ENCODE data around the gene HTR3B. TPM values are rescaled to one million over a fixed set of nuclear protein-coding genes. Genes with fewer than 3 reads are reported as not detected.
"Not testable (repeated sequence)": the region's sequence is repeated elsewhere in the genome, so short reads cannot be mapped to it uniquely, and the experiment has no call there.

Gene HTR3B
- total RNA-seq, 1 experiment from 2014 or later, result not detected

DNA sequence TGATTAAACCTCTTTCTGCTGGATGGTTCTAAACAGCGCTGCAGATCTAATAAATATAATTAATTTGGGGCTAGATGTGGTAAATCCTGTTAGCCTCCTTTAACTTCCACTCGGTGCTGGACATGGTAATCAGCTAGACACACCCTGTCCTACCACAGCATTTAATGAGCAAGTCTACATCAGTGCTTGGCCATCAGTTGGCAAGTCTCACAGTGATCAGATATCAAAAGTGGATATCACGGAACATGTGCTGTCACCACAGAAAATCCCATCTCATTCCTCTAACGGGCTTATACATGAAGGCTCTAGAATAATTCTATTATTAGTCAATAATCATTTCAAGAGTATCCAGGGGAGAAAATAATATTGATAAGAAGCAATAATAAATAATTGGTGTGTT is 23.6 kb upstream of the HTR3B start:
- no peak for DNase-seq (ENCODE audit: extremely low read depth, low read depth)

DNA sequence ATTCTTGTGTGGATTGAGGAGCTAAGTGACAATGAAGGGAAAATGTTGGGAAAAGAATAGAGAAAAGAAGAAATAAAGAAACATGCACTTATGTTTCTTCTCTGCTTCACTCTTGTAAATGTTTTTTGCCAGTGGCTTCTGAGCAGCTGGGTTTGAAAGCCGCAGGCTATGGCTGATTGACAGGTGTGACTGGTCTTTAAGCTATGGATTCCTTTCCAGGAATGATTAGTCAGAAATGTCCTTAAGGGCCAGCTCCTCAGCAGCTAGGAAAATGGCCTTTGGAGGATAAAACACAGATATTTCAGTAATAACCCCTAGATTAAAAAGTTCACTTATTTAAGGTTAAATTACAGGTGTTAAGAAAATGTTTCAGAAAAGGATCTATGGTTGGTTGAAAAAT is 22.7 kb upstream of the HTR3B start:
- DNase-seq (ENCODE audit: extremely low read depth, low read depth), result no peak

DNA sequence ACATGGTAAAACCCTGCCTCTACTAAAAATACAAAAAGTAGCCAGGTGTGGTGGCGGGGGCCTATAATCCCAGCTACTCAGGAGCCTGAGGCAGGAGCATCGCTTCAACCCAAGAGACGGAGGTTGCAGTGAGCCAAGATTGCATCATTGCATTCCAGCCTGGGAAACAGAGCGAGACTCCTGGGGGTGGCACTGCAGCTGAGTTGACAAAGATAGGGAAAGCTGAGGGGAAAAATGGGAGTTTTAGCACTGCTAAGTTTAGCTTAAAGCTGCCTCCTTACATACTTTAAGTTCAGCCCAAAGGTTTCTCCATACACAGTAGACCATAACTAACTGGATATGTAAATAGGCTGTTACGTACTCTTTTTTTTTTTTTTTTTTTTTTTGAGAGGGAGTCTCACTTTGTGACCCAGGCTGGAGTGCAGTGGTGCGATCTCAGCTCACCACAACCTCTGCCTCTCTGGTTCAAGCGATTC is 20.2 kb upstream of the HTR3B start:
- DNase-seq (ENCODE audit: extremely low read depth, low read depth), result no peak

DNA sequence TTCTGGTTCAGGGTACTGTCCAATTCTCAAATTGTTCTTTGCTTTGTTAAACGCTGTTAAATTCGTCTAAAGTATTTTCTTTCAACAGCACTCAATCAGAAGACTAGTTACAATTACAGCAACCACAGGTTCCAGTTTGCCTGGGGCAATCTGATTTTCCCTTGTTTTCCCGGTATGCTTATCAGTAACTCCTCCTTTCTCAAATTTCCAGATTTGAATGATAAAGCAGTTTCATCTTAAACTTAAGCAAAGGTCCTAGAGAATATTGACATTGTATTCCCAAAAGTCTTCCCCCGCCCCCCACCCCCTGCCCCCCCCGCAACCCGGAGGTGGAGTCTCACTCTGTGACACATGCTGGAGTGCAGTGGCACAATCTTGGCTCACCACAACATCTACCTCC is 18.7 kb upstream of the HTR3B start:
- DNase-seq (ENCODE audit: extremely low read depth, low read depth), result no peak

DNA sequence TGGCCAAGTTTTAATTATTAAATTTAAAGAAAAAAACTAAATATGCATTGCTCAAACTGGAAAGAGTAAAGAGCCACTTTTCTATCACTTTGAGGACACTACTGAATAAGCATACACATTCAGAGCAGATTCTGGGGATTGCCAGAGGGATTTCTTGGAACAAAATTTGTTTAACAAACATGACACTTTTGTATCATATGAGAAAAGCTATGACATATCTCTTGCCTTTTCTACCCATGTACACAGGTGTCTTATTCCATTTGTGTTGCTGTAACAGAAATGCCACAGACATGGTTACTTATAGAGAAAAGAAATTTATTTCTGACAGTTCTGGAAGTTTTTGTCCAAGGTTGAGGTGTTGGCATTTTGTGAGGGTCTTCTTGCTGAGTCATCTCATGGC is 15.7 kb upstream of the HTR3B start:
- no peak for DNase-seq (ENCODE audit: extremely low read depth, low read depth)

DNA sequence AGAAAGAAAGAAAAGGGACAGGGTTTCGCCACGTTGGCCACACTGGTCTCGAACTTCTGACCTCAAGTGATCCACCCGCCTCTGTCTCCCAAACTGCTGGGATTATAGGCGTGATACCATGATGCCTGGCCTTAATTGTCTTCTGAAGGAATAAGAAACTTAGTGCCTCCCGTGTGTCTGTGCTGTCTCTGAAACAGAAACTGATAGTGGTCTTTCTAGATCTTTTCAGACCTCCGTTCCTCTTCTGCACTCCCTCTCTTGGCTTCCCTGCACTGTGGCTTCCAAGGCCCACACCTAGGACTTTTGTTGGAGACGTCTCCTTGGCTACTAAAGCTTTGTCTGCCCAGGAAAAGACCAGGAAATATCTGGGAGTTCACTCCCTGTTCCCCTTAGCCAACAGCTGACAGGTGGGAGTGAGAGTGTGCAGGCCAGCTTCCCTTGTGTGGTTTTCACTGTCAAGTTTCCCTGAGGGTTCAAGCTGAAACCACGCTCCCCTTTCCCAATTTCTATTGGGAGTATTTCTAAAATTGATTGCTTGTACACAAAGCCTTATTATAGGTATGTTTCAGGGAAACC is 10.1 kb upstream of the HTR3B start:
- DNase-seq (ENCODE audit: extremely low read depth, low read depth), result no peak

DNA sequence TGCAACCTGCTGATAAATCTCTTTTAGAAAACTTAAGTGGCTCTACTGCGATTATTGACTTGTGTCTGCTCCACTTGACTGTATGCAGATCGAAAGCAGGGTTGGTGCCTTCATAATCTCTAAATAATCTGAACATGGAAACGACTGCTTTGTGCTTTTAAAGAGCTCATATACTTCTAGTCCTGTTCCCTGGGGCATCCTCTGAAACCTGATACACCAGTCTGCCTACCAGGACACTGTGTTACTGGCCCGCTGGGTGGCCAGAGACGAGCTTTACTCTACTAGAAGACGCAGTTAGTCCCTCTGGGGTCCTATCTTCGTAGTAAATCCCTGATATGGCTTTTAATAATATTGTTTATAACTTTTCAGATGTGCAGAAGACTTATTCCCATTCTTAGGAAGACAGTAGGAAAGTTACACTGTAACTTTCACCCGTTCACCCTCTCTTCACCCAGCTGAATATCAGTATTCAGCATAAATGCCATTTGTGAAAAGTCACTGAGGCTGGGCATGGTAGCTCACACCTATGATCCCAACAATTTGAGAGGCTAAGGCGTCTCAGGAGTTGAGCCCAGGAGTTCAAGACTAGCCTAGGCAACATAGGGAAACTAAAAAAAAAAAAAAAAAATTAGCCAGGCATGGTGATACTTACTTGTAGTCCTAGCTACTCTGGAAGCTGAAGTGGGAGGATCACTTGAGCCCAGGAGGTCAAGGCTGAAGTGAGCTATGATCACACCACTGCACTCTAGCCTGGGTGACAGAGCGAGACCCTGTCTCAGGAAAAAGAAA is 9.0 kb upstream of the HTR3B start:
- DNase-seq (ENCODE audit: extremely low read depth, low read depth), result no peak

DNA sequence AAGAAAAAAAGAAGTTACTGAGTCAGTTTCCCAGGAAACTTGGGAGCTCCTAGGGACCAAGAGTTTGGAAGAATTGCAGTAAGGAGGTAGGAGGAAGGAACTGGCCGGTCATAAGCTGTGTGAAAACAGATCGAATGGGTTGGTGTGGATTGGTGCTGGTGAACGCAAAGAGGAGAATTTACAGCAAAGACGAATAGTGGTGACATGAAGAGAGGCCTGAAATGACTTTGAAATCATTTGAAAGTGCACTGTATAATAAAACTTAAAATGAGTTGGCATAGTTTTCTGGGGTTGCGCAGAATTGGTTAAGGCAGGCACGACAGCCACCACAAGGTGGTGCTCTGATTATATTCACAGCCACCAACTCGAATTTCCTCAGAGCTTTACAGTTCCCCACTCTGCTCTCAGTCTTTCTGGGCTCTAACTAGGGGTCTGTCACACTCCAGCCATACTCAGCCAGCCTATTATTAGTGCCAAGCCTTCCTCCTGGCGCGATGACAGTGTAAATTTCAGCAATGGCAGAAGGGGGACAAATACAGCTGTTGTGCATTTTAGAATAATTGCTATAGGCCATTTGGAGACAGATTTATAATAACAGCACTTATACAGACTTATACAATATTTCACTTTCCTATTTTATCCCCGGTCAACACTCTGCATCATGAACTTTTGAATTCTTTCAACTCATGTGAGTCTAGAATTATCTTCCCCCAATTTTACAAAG is 8.3 kb upstream of the HTR3B start:
- DNase-seq (ENCODE audit: extremely low read depth, low read depth), result peak; percentile 17

DNA sequence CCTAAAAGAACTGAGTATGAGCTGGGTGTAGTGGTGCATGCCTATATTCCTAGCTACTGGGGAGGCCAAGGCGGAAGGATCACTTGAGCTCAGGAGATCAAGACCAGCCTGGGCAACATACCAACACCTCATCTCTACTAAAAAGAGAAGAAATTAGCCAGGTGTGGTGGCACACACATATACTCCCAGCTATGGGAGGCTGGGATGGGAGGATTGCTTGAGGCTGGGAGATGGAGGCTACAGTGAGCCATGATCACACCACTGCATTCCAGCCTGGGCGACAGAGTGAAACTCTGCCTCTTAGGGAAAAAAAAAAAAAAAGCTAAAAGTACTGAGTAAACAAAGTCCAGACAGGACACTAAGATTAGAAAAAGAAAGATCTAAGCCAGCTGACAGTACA is 3.5 kb upstream of the HTR3B start:
- no peak for DNase-seq (ENCODE audit: extremely low read depth, low read depth)

DNA sequence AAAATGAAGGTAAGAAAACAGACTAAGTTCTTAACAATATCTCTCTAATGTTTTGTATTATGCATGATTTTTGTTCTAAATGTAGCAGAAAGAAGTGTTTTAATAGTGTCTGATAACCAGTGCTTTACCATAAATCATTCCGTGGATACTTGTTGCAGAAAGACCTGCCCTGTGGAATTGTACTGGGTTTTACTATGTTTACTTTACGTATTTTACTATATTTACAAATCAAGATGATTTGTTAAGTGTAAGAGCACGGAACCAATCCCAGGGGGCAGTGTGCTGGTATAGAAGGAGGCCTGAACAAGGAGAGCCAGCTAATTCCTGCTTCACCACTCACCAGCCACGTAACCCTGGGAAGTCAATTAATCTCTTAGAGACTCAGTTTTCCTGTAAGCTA is 1.4 kb downstream of the HTR3B start:
- DNase-seq (ENCODE audit: extremely low read depth, low read depth), result peak; percentile 8

DNA sequence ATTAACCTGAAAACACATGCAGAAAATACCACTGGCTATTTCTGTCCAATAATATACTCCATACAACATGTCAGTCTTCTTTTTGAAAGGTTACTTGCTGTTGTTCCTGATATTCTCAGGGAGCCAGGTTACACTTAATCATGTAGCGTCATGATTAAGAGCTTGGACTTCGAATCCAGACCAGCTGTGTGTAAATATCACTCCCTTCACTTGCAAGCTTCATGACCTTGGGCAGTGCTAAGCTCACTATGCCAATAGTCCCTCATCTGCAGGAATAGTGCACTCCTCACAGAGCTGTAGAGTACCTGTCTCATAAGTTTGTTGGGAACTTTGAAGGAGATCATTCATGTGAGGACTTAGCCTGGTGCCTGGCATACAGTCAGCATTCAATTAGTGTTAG is 1.9 kb downstream of the HTR3B start:
- no peak for DNase-seq (ENCODE audit: extremely low read depth, low read depth)

DNA sequence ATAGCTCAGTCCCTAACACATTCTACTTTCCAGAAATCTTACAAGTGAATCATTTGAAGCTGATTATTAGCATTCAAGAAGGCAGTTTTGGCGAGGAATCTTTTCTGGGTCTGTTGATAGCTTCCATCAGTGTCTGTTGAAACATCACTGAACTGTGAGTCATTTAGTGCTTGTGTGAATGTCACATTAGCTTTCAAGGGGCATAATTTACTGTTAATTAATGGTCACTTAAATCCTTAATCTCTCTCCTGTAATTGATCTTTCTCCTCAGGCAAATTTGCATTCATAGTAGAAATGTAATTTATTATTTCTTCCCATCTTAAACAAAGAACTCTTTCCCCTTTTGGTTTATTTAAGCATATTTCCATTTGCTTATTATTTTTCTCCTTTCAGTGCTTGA is 2.6 kb downstream of the HTR3B start:
- DNase-seq (ENCODE audit: extremely low read depth, low read depth), result no peak

DNA sequence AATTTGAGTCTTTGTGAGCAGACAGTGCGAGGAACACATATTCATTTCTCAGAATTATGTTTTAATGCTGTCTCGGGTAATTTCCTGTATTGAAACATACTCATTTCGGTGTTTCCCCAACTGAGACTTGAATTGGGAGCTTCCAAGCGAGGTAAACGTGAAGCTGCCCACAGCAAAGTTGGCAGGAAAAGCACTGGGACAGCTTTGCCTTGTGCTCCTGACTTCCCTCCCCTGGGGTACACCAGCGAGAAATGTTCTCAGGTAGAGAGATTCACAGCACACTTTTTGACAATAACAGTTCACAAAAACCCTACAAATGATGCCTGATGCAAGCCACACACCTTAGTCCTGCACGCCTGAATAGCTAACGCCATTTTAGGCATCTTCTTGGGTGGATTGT is 3.1 kb downstream of the HTR3B start:
- DNase-seq (ENCODE audit: extremely low read depth, low read depth), result no peak

DNA sequence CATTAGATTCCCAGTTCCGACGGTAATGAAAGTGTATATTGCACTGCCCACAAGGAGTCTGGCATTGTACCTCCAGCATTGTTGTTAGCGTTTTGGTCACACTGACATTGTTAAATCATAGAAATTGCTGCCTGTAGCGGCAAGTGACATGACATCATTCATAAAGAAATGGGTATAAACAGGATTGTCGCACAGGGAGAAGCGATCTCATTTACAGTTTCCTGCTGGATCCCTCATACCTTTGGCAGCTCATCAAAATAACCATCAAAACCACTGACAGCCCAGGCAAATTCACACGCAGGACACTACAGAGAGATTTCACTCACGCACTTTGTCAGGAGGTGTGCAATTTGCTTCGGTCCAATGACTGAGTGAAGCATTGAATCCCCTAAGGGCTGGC is 3.5 kb downstream of the HTR3B start:
- no peak for DNase-seq (ENCODE audit: extremely low read depth, low read depth)

DNA sequence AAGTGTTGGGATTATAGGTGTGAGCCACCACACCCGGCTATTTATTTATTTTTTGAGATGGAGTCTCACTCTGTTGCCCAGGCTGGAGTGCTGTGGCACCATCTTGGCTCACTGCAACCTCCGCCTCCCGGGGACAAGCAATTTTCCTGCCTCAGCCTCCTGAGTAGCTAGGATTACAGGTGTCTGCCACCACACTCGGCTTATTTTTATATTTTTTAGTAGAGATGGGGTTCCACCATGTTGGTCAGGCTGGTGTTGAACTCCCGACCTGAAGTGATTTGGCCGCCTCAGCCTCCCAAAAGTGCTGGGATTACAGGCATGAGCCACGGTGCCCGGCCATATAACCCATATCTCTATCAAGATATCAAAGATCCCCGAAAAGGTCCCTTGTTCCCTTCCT is 6.9 kb downstream of the HTR3B start:
- DNase-seq (ENCODE audit: extremely low read depth, low read depth), result not testable (repeated sequence)

DNA sequence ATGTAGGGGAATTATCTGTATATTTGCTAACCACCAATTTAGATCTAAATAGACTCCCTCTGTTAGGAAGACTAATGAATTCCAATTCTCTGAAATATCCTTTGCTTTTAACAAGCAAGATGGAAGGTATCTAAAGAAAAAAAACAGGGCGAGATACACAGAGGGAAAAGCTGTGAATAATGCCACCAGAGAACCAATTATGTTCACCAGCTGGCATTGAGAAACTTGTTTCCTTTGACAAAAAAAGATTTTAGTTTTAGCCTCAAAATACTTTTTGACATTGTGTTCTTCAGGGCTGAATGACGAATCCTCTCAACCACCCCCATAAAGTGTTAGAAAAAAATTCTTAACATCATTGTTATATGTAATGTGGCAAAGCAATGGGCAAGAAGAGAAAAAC is 19.0 kb downstream of the HTR3B start:
- no peak for DNase-seq (ENCODE audit: extremely low read depth, low read depth)

DNA sequence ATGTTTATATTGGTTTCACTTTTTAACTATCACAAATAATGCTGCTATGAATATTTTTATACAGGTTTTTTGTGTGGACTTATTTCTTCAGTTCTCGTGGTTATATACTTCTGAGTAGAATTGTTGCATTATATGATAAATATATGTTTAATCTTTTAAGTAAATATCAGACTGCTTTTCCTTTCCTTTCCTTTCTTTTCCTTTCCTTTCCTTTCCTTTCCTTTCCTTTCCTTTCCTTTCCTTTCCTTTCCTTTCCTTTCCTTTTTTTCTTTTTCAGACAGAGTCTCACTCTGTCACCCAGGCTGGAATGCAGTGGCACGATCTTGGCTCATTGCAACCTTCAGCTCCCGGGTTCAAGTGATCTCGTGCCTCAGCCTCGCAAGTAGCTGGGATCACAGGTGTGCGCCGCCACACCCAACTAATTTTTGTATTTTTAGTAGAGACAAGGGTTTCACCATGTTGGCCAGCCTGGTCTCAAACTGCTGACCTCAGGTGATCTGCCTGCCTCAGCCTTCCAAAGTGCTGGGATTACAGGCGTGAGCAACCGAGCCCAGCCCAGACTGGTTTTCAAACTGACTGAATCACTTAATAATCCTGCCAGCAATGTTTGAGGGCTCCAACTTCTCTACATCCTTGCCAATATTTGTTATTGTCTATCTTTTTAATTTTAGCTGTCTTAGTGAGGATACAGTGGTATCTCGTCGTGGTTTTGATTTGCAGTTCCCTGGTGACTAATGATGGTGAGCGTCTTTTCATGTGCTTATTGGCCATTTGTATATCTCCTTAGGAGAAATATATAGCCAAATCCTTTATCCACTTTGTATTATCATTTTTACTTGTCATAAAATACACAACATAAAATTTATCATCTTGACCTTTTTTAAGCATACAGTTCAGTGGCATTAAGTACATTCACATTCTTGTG is 21.9 kb downstream of the HTR3B start:
- no peak for DNase-seq (ENCODE audit: extremely low read depth, low read depth)

DNA sequence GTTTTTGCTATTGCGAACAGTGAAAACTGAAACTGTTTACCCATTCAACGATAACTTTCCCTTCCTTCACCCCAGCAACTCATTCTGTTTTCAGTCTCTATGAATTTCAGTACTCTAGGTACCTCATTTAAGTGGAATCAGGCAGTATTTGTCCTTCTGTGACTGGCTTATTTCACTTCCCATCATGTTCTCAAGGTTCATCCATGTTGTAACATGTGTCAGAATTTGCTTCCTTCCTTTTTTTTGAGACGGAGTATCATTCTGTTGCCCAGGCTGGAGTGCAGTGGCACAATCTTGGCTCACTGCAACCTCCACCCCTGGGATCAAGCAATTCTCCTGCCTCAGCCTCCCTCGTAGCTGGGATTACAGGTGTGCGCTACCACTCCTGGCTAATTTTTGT is 23.7 kb downstream of the HTR3B start:
- no peak for DNase-seq (ENCODE audit: extremely low read depth, low read depth)

DNA sequence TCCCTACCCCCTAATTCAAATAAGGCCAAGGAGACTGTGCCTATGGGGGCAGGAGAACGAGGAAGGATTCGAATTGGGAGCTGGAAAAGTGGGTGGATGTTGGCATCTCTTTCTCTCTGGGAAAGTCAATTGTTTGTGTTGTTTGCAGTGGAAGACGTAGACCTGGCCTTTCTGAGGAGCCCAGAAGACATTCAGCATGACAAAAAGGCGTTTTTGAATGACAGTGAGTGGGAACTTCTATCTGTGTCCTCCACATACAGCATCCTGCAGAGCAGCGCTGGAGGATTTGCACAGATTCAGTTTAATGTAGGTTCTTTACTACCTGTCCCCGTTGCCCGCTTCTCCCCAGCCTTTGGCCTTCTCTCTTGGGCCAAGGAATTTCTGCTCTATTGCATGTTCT is 28.2 kb downstream of the HTR3B start:
- DNase-seq (ENCODE audit: extremely low read depth, low read depth), result no peak

DNA sequence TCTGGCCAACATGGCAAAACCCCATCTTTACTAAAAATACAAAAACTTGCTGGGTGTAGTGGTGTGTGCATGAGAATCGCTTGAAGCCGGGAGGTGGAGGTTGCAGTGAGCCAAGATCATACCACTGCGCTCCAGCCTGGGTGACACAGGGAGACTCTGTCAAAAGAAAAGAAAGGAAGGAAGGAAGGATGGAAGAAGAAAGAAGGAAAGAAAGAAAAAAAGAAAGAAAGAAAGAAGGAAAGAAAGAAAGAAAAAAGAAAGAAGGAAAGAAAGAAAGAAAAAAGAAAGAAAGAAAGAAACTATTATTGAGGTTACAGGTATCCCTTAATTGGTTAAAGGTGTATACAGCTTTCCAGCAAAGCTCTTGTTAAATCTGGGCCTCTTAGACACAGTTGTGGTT is 29.6 kb downstream of the HTR3B start:
- DNase-seq (ENCODE audit: extremely low read depth, low read depth), result not testable (repeated sequence)

DNA sequence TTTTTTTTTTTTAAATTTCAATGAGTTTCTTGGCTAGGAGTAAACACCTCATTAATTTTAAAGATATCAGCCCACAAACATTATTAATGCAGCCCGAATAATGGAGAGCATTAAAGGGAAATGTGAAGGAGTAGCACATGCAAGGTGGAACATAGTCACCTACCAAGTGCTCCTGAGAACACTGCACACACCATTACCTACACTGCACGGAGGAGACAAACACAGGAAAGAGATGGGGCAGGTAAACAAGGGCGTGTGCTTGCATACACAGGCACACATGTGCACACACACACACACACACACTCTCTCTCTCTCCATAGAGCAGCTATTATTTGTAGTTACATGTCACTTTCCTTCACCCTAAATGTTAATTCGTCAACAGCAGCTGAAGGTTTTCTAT is 30.2 kb downstream of the HTR3B start:
- DNase-seq (ENCODE audit: extremely low read depth, low read depth), result no peak
